ENCODE measurements around the gene EXOC6B.

- TF ChIP-seq POLR2A (IDR thresholded peaks at IDR 0.05), result no peak
- TF ChIP-seq CTCF (IDR thresholded peaks at IDR 0.05), result no peak
These were observed 671.4 kb downstream of the EXOC6B start for GRCh38 chr2:72154386-72154975.
